Activated naive CD8-positive, alpha-beta T cell treated with anti-CD3 and anti-CD28 coated beads, Interleukin-2, amount 10 ng/mL, durations not matched to agents 7 days and 5 days (primary cell): ENCODE measurements around the gene SLC25A47. TPM values are rescaled to one million over a fixed set of nuclear protein-coding genes. Genes with fewer than 3 reads are reported as not detected.
A peak's percentile ranks its signal among the peaks of the same experiment; 100 is the strongest.
"Not testable (repeated sequence)": the region's sequence is repeated elsewhere in the genome, so short reads cannot be mapped to it uniquely, and the experiment has no call there.

Source experiments
- ATAC-seq: fragments of 150-1000 bp; cut with Tn5 transposase; one replicate; pipeline ENCODE4 v1.10.0; 2021; ENCODE audit warnings: low read depth, moderate library complexity
- POLR2A ChIA-PET: fragments of 350-600 bp; sonication (Branson Sonifier 250); formaldehyde crosslinking; loops from one replicate; lab custom pipeline; 2021; ENCODE audit warnings: antibody characterized with exemption; lab: Charles Lee
- DNase-seq: peaks from one replicate; pipeline ENCODE4 v3.0.0; 2021
- H3K27ac Mint-ChIP-seq: one replicate; pipeline ENCODE4 v1.8.0; 2022; ENCODE audit warnings: mild to moderate bottlenecking, mixed read lengths
- H3K27me3 Mint-ChIP-seq: one replicate; pipeline ENCODE4 v1.8.0; 2022; ENCODE audit warnings: mild to moderate bottlenecking, moderate library complexity, mixed read lengths
- H3K36me3 Mint-ChIP-seq: one replicate; pipeline ENCODE4 v1.8.0; 2021; ENCODE audit warnings: mild to moderate bottlenecking, mixed read lengths
- H3K4me1 Mint-ChIP-seq: one replicate; pipeline ENCODE4 v1.8.0; 2021; ENCODE audit warnings: mixed read lengths
- H3K4me3 Mint-ChIP-seq: one replicate; pipeline ENCODE4 v1.8.0; 2022; ENCODE audit warnings: mild to moderate bottlenecking, moderate library complexity, mixed read lengths
- H3K9me3 Mint-ChIP-seq: one replicate; pipeline ENCODE4 v1.8.0; 2021; ENCODE audit warnings: mixed read lengths
- total RNA-seq, 2 experiments: library from RNA; stranded (reverse); gene quantifications; one replicate each; pipeline ENCODE4 v1.2.3, GENCODE V29; 2021

SLC25A47 gene
- total RNA-seq, 2 experiments from 2014 or later: not detected

GRCh38 chr14:100332071-100332639 is 9.0 kb downstream of the SLC25A47 start:
- Mint-ChIP-seq H3K4me1 (no peaks in the 10 kb centered on the region), H3K27ac (peak overlapping the region; percentile 30), H3K27me3 (no peaks in the 10 kb centered on the region), H3K4me3 (no peak overlapping the region), H3K9me3 (no peaks in the 10 kb centered on the region), H3K36me3 (peaks cover 15% of the 10 kb centered on the region)
- POLR2A ChIA-PET: no interaction called here
- DNase-seq (no peak), ATAC-seq (no peak)

- Mint-ChIP-seq H3K4me3 (no peak overlapping the region), H3K4me1 (no peaks in the 10 kb centered on the region), H3K27ac (no peak overlapping the region), H3K27me3 (no peaks in the 10 kb centered on the region), H3K36me3 (peaks cover 18% of the 10 kb centered on the region), H3K9me3 (no peaks in the 10 kb centered on the region)
- DNase-seq (no peak), ATAC-seq (no peak)
- POLR2A ChIA-PET: no interaction called here
These were observed 9.7 kb downstream of the SLC25A47 start for GRCh38 chr14:100332797-100333196.

- no peak for ATAC-seq
These were observed 10.2 kb downstream of the SLC25A47 start for GRCh38 chr14:100333311-100333710.

GRCh38 chr14:100333827-100334226 is 10.7 kb downstream of the SLC25A47 start:
- peaks cover 26% of the 10 kb centered on the region for H3K36me3 Mint-ChIP-seq
- DNase-seq (no peak), ATAC-seq (no peak)
- no peaks in the 10 kb centered on the region for H3K9me3 Mint-ChIP-seq
- no peak overlapping the region for H3K4me3 Mint-ChIP-seq
- POLR2A ChIA-PET: no interaction called here
- H3K27me3 Mint-ChIP-seq: no peaks in the 10 kb centered on the region
- H3K4me1 Mint-ChIP-seq: no peaks in the 10 kb centered on the region
- H3K27ac Mint-ChIP-seq: no peak overlapping the region

More at GRCh38 chr14:100333311-100333710, 10.2 kb downstream of the SLC25A47 start:
- Mint-ChIP-seq H3K4me3 (no peak overlapping the region), H3K9me3 (no peaks in the 10 kb centered on the region), H3K36me3 (peaks cover 22% of the 10 kb centered on the region), H3K27ac (no peak overlapping the region), H3K4me1 (no peaks in the 10 kb centered on the region), H3K27me3 (no peaks in the 10 kb centered on the region)
- DNase-seq: no peak
- POLR2A ChIA-PET: no interaction called here

- H3K4me3 Mint-ChIP-seq: no peak overlapping the region
- no peaks in the 10 kb centered on the region for H3K9me3 Mint-ChIP-seq
- ATAC-seq (no peak), DNase-seq (no peak)
- H3K36me3 Mint-ChIP-seq: peaks cover 26% of the 10 kb centered on the region
- no peak overlapping the region for H3K27ac Mint-ChIP-seq
- POLR2A ChIA-PET: no interaction called here
- no peaks in the 10 kb centered on the region for H3K27me3 Mint-ChIP-seq
- no peaks in the 10 kb centered on the region for H3K4me1 Mint-ChIP-seq
These were observed 11.8 kb downstream of the SLC25A47 start for GRCh38 chr14:100334904-100335303.

- H3K4me1 Mint-ChIP-seq: peaks cover 8% of the 10 kb centered on the region
- no peak overlapping the region for H3K4me3 Mint-ChIP-seq
- peak overlapping the region; percentile 38 for H3K27ac Mint-ChIP-seq
- H3K36me3 Mint-ChIP-seq: peaks cover 36% of the 10 kb centered on the region
- ATAC-seq (no peak), DNase-seq (peak; percentile 11)
- POLR2A ChIA-PET: no interaction called here
- H3K27me3 Mint-ChIP-seq: no peaks in the 10 kb centered on the region
- H3K9me3 Mint-ChIP-seq: no peaks in the 10 kb centered on the region
These were observed 13.7 kb downstream of the SLC25A47 start for GRCh38 chr14:100336618-100337530.

GRCh38 chr14:100339766-100340422 is 16.8 kb downstream of the SLC25A47 start:
- ATAC-seq: no peak
- Mint-ChIP-seq H3K4me1 (peaks cover 8% of the 10 kb centered on the region), H3K27ac (peak overlapping the region; percentile 59), H3K9me3 (no peaks in the 10 kb centered on the region), H3K4me3 (no peak overlapping the region), H3K36me3 (peaks cover 42% of the 10 kb centered on the region), H3K27me3 (no peaks in the 10 kb centered on the region)
- DNase-seq: peak; percentile 20
- POLR2A ChIA-PET: interaction anchor here (0.8 to 1.4 kb wide), 2 partner anchors 35 to 38 kb away, joined by 3 read pairs; a partner anchor contains a TSS

GRCh38 chr14:100340423-100340813 is 17.3 kb downstream of the SLC25A47 start:
- peak overlapping the region; percentile 59 for H3K27ac Mint-ChIP-seq
- POLR2A ChIA-PET: interaction anchor here (0.8 to 1.4 kb wide), 2 partner anchors 35 to 37 kb away, joined by 3 read pairs; a partner anchor contains a TSS
- DNase-seq (peak; percentile 15), ATAC-seq (no peak)
- peaks cover 8% of the 10 kb centered on the region for H3K4me1 Mint-ChIP-seq
- no peaks in the 10 kb centered on the region for H3K9me3 Mint-ChIP-seq
- peaks cover 42% of the 10 kb centered on the region for H3K36me3 Mint-ChIP-seq
- no peak overlapping the region for H3K4me3 Mint-ChIP-seq
- no peaks in the 10 kb centered on the region for H3K27me3 Mint-ChIP-seq

GRCh38 chr14:100341301-100342031 is 18.3 kb downstream of the SLC25A47 start:
- Mint-ChIP-seq H3K36me3 (peaks cover 40% of the 10 kb centered on the region), H3K27ac (peak overlapping the region; percentile 41), H3K4me3 (no peak overlapping the region), H3K4me1 (peaks cover 8% of the 10 kb centered on the region), H3K9me3 (no peaks in the 10 kb centered on the region), H3K27me3 (no peaks in the 10 kb centered on the region)
- POLR2A ChIA-PET: interaction anchor here (1.2 kb wide), 1 partner anchor 34 kb away, joined by 6 read pairs; a partner anchor contains a TSS
- DNase-seq (peak; percentile 11), ATAC-seq (peak; percentile 31)

- POLR2A ChIA-PET: interaction anchor here (1.2 kb wide), 1 partner anchor 33 kb away, joined by 6 read pairs; a partner anchor contains a TSS
- peak overlapping the region; percentile 1 for H3K27ac Mint-ChIP-seq
- peak; percentile 10 for DNase-seq
- H3K4me3 Mint-ChIP-seq: no peak overlapping the region
- no peaks in the 10 kb centered on the region for H3K27me3 Mint-ChIP-seq
- H3K36me3 Mint-ChIP-seq: peaks cover 36% of the 10 kb centered on the region
- no peaks in the 10 kb centered on the region for H3K9me3 Mint-ChIP-seq
- peaks cover 8% of the 10 kb centered on the region for H3K4me1 Mint-ChIP-seq
- no peak for ATAC-seq
These were observed 19.1 kb downstream of the SLC25A47 start for GRCh38 chr14:100342195-100342594.

- H3K4me3 Mint-ChIP-seq, H3K27me3 Mint-ChIP-seq, POLR2A ChIA-PET, ATAC-seq, H3K27ac Mint-ChIP-seq, H3K4me1 Mint-ChIP-seq, H3K9me3 Mint-ChIP-seq: not testable (repeated sequence)
- H3K36me3 Mint-ChIP-seq: peaks cover 33% of the 10 kb centered on the region
- peak; percentile 15 for DNase-seq
These were observed 19.7 kb downstream of the SLC25A47 start for GRCh38 chr14:100342826-100343225.

GRCh38 chr14:100344657-100345056 is 21.5 kb downstream of the SLC25A47 start:
- H3K27me3 Mint-ChIP-seq, ATAC-seq, DNase-seq, H3K4me1 Mint-ChIP-seq, H3K4me3 Mint-ChIP-seq, H3K9me3 Mint-ChIP-seq, POLR2A ChIA-PET, H3K27ac Mint-ChIP-seq: not testable (repeated sequence)
- H3K36me3 Mint-ChIP-seq: peaks cover 25% of the 10 kb centered on the region

- H3K27ac Mint-ChIP-seq: no peak overlapping the region
- no peak for ATAC-seq
- POLR2A ChIA-PET: no interaction called here
These were observed 22.6 kb downstream of the SLC25A47 start for GRCh38 chr14:100345711-100346110.

More at GRCh38 chr14:100345711-100346110, 22.6 kb downstream of the SLC25A47 start:
- peaks cover 9% of the 10 kb centered on the region for H3K4me1 Mint-ChIP-seq
- H3K4me3 Mint-ChIP-seq: no peak overlapping the region
- no peaks in the 10 kb centered on the region for H3K27me3 Mint-ChIP-seq
- DNase-seq: no peak
- no peaks in the 10 kb centered on the region for H3K9me3 Mint-ChIP-seq
- peaks cover 25% of the 10 kb centered on the region for H3K36me3 Mint-ChIP-seq
